Caki2 (cell line): Measurements from ENCODE around the gene RSAD2. TPM values are rescaled to one million over a fixed set of nuclear protein-coding genes. Genes with fewer than 3 reads are reported as not detected.
"Not testable (repeated sequence)": the region's sequence is repeated elsewhere in the genome, so short reads cannot be mapped to it uniquely, and the experiment has no call there.

ENCODE experiments used
- DNase-seq: peaks from one replicate; pipeline ENCODE4 v3.0.0-alpha.2; 2015; ENCODE audit warnings: low read depth
- in situ Hi-C: cut with HindIII; loops from 2 replicates; pipeline ENCODE4 v1.10.0; 2016; ENCODE audit warnings: low sequenced_read_pairs, low pct_unique_long_range_greater_than_20kb, mixed read lengths
- total RNA-seq: library from RNA; depleted of rRNA; stranded (reverse); fragments of >200 nt; shearing (Covaris generic); gene quantifications from 2 replicates; pipeline ENCODE4 v1.2.3, GENCODE V29; 2014; ENCODE audit warnings: low replicate concordance

RSAD2 gene
- total RNA-seq, 1 experiment from 2014 or later: 7.7 TPM

- in situ Hi-C loops: no loop called here
- DNase-seq: no peak
Observed at GRCh38 chr2:6933911-6934310, 56.3 kb downstream of the RSAD2 start.

- in situ Hi-C loops: no loop called here
- no peak for DNase-seq
Observed at GRCh38 chr2:6934345-6934744, 56.8 kb downstream of the RSAD2 start.

- in situ Hi-C loops: no loop called here
- DNase-seq: no peak
Observed at GRCh38 chr2:6934758-6935651, 57.4 kb downstream of the RSAD2 start.

GRCh38 chr2:6935652-6936020, 58.1 kb downstream of the RSAD2 start:
- DNase-seq, in situ Hi-C loops: not testable (repeated sequence)

GRCh38 chr2:6937157-6937556, 59.6 kb downstream of the RSAD2 start:
- in situ Hi-C loops: no loop called here
- no peak for DNase-seq

- in situ Hi-C loops: no loop called here
- DNase-seq: no peak
Observed at GRCh38 chr2:6937582-6937981, 60.0 kb downstream of the RSAD2 start.

GRCh38 chr2:6939071-6939470, 61.5 kb downstream of the RSAD2 start:
- DNase-seq: no peak
- in situ Hi-C loops: no loop called here

- in situ Hi-C loops: no loop called here
- DNase-seq: no peak
Observed at GRCh38 chr2:6940820-6941219, 63.2 kb downstream of the RSAD2 start.

- in situ Hi-C loops: no loop called here
- DNase-seq: no peak
Observed at GRCh38 chr2:6941299-6942046, 63.9 kb downstream of the RSAD2 start.

GRCh38 chr2:6942848-6943247, 65.3 kb downstream of the RSAD2 start:
- in situ Hi-C loops: no loop called here
- no peak for DNase-seq

- DNase-seq: no peak
- in situ Hi-C loops: no loop called here
Observed at GRCh38 chr2:6943523-6943922, 65.9 kb downstream of the RSAD2 start.

- in situ Hi-C loops: no loop called here
- no peak for DNase-seq
Observed at GRCh38 chr2:6943971-6944370, 66.4 kb downstream of the RSAD2 start.

- in situ Hi-C loops: no loop called here
- DNase-seq: no peak
Observed at GRCh38 chr2:6944555-6944954, 67.0 kb downstream of the RSAD2 start.

- DNase-seq: no peak
- in situ Hi-C loops: no loop called here
Observed at GRCh38 chr2:6945087-6945813, 67.7 kb downstream of the RSAD2 start.

GRCh38 chr2:6945821-6946220, 68.2 kb downstream of the RSAD2 start:
- peak; percentile 53 for DNase-seq
- in situ Hi-C loops: no loop called here

- in situ Hi-C loops: no loop called here
- peak; percentile 27 for DNase-seq
Observed at GRCh38 chr2:6946722-6947121, 69.1 kb downstream of the RSAD2 start.
